CD4-positive, alpha-beta T cell treated with Interleukin-17A for 4 hours (primary cell): ENCODE data around the gene NRF1.
"Not testable (repeated sequence)": the region's sequence is repeated elsewhere in the genome, so short reads cannot be mapped to it uniquely, and the experiment has no call there.

ENCODE experiments used
- DNase-seq: peaks from one replicate; pipeline ENCODE4 v3.0.0-alpha.2; 2020; ENCODE audit warnings: mixed read lengths

Gene NRF1

GRCh38 chr7:129649128-129649690, 37.7 kb downstream of the NRF1 start:
- no peak for DNase-seq

GRCh38 chr7:129650056-129650758, 38.7 kb downstream of the NRF1 start:
- DNase-seq: no peak

GRCh38 chr7:129652914-129653313, 41.4 kb downstream of the NRF1 start:
- DNase-seq: no peak

- no peak for DNase-seq
Measured at GRCh38 chr7:129655811-129656210, 44.3 kb downstream of the NRF1 start.

GRCh38 chr7:129657363-129657762, 45.8 kb downstream of the NRF1 start:
- DNase-seq: no peak

- not testable (repeated sequence) for DNase-seq
Measured at GRCh38 chr7:129659907-129660306, 48.4 kb downstream of the NRF1 start.

- DNase-seq: no peak
Measured at GRCh38 chr7:129661645-129662182, 50.2 kb downstream of the NRF1 start.

GRCh38 chr7:129663240-129663639, 51.7 kb downstream of the NRF1 start:
- not testable (repeated sequence) for DNase-seq

- no peak for DNase-seq
Measured at GRCh38 chr7:129664029-129665012, 52.8 kb downstream of the NRF1 start.

GRCh38 chr7:129665013-129665401, 53.5 kb downstream of the NRF1 start:
- DNase-seq: no peak

- DNase-seq: no peak
Measured at GRCh38 chr7:129667116-129667515, 55.6 kb downstream of the NRF1 start.

- DNase-seq: no peak
Measured at GRCh38 chr7:129667551-129667950, 56.0 kb downstream of the NRF1 start.

GRCh38 chr7:129669901-129670300, 58.4 kb downstream of the NRF1 start:
- no peak for DNase-seq

GRCh38 chr7:129670656-129671055, 59.1 kb downstream of the NRF1 start:
- DNase-seq: no peak

GRCh38 chr7:129671266-129671665, 59.7 kb downstream of the NRF1 start:
- no peak for DNase-seq

GRCh38 chr7:129674475-129674874, 63.0 kb downstream of the NRF1 start:
- DNase-seq: not testable (repeated sequence)

GRCh38 chr7:129675521-129675920, 64.0 kb downstream of the NRF1 start:
- no peak for DNase-seq

- DNase-seq: no peak
Measured at GRCh38 chr7:129676017-129676897, 64.7 kb downstream of the NRF1 start.

GRCh38 chr7:129677796-129678195, 66.3 kb downstream of the NRF1 start:
- no peak for DNase-seq

GRCh38 chr7:129678606-129679005, 67.1 kb downstream of the NRF1 start:
- no peak for DNase-seq

GRCh38 chr7:129680400-129680799, 68.9 kb downstream of the NRF1 start:
- DNase-seq: no peak

GRCh38 chr7:129684777-129685176, 73.3 kb downstream of the NRF1 start:
- DNase-seq: no peak
